Measurements from ENCODE around the gene FRMD4A. TPM values are rescaled to one million over a fixed set of nuclear protein-coding genes. Genes with fewer than 3 reads are reported as not detected.
A peak's percentile ranks its signal among the peaks of the same experiment; 100 is the strongest.

Gene FRMD4A
- polyA plus RNA-seq, 3 donors: 82.0 to 91.8 (median 86.9) TPM

DNA sequence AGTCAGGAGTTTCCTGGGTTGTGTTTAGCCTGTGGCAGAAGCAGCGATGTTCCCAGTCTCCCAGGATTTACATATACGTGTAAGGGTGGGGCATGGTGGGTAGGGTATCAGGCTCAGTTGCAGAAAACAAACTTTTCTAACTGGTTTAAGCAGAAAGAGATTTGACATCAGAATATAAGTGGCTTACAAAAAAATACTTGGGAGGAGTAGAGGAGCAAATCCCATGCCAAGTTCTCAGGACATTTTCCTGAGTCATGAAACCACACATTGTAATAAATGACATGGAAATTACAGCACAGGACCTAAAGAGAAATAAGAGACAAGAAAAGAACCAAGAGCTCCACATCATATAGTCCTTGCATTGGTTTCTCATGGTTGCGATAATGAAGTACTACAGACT, 26.2 kb upstream of the FRMD4A start:
- no peak for DNase-seq (ENCODE audit: extremely low read depth in 1 of 11, low read depth in 9 of 11, low spot score in 4 of 11)

DNA sequence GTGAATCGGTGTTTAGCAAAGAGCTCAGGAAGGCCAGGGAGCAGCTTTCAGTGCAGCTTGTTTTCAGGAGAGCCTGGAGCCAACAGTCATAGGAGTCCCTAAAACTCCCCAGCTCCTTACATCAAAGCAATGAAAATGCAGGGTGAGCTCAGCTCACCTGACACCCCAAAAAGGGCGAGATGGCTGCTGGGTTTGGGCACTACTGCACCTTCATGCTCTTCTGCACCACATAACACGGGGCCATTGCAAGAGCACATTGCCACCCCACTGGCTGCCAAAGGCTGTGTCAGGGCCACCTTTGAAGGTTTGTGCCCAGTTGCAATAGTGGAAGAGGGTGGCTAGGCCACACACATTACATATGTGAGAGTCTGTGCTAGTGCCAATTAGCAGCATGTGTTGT, 25.0 kb upstream of the FRMD4A start:
- DNase-seq (ENCODE audit: extremely low read depth in 1 of 11, low read depth in 9 of 11, low spot score in 4 of 11): no peak

DNA sequence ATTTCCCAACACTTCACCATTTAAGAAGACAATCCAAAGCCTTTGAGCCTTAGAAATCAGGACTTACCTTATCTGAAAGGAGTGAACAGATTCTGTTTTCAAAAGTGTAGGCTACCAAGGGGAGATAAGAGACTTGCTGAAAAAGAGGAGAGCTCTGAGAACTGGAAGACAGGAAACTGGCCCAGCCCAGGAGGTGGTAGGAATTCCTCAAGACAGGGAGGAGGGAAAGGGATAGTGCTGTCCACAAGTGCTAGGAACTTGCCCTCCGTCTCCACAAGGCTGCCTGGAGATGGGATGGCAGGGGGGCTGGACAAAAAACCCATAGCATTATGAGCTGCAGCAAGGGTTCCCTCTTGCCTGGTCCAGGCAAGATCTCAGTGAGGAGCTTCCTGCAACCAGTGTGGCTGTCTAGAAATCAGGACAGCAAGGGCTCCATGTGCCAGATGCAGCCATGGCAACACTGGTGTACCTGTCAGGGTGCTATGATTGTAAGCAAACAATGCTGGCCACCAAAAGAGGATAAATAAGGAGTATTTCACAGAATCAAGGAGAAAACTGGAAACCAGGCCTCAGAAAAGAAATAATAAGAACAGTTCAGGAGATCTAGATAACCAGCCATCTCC, 22.7 kb upstream of the FRMD4A start:
- no peak for DNase-seq (ENCODE audit: extremely low read depth in 1 of 11, low read depth in 9 of 11, low spot score in 4 of 11)

DNA sequence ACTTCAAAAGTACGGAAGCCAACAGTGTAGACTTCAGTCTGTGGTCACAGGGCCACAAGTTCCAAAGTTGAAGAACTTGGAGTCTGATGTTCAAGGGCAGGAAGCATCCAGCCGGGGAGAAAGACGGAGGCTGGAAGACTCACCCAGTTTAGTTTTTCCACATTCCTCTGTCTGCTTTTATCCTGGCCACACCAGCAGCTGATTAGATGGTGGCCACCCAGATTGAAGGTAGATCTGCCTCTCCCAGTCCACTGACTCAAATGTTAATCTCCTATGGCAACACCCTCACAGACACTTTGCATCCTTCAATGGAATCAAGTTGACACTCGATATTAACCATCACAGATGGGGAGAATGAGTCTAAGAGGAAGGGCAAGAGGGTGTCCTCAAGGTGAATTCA, 19.3 kb upstream of the FRMD4A start:
- DNase-seq (ENCODE audit: extremely low read depth in 1 of 11, low read depth in 9 of 11, low spot score in 4 of 11): no peak

DNA sequence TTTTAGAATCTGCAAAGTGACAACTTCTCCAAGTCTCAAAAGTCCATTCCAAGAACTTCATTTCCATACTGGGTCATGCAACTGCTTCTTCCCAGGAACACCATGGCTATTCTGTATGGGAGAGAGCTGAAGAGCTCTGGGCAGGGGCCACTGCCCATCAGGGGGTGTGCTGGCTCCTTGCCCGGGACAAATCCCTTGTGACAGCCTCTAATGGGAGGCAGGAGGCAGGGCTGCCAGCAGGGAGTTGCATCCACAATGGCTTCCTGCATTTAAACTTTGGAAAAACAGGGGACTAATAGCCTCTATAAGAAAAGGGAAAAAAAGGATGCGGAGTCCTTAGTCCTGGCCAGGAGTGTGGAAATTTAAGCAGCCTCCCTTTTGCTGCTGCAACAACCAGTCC, 18.4 kb upstream of the FRMD4A start:
- DNase-seq (ENCODE audit: extremely low read depth in 1 of 11, low read depth in 9 of 11, low spot score in 4 of 11): no peak

DNA sequence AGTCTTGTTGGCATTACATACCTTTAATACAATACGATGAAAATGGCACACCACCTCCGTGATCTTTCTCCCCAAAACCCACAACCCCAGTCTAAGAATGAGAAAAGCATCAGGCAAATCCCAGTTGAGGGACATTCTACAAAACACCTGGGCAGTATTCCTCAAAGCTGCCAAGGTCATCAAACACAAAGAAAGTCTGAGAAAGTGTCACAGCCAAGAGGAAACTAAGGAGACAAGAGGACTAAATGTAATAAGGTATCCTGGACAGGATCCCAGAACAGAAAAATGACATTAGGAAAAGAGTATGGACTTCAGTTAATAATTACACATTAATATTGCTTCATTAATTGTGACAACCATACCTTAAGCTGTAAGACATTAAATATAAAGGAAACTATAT, 14.5 kb upstream of the FRMD4A start:
- no peak for DNase-seq (ENCODE audit: extremely low read depth in 1 of 11, low read depth in 9 of 11, low spot score in 4 of 11)

DNA sequence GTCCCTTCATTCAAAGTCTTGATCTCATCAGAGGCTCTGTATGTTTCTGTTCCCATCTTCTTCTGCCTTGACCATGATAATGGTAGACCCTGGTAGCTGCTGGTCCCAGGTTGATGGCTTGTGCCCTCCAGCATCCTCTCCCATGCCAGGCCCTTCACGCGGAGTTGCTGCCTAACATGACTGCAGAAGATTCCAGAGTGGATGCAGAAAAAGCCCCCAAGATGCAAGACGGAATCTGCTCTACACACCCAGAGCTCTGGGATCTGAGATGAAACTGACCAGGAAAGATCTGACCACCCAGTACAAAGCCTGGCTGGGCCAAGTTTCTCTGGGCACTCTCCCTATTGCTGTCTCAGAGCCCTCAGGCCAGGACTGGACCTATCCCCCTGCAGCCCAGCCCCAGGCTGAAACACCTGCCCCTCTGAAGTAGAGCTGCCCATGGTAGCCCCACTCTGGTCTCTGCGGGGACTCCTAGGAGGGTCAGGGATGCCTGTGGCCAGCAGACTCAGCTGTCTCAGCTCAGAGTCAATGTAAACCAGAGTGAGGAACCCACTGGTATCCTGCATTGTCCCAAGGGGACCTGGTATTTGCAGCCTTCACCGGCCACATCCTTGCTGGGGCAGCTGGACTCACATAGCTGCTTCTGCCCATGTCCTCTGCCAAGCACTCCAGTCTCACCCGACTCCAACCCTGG, 9.5 kb upstream of the FRMD4A start:
- DNase-seq (ENCODE audit: extremely low read depth in 1 of 11, low read depth in 9 of 11, low spot score in 4 of 11): no peak

DNA sequence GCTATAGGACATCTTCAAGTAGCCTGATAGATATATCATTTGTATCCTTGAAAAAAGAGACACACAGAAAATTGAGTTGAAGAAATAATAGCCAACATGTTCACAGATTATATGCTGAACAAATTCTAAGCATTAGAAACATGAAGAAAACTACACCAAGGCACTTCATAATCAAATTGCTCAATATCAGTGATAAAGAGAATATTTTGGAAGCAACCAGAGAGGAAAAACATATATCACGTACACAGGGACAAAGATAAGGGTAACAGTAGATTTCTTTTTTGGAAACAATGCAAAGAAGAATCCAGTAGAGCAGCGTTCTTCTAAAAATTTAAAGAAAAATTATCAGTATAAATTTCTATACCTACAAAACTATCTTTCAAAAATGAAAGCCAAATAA, 6.0 kb upstream of the FRMD4A start:
- no peak for DNase-seq (ENCODE audit: extremely low read depth in 1 of 11, low read depth in 9 of 11, low spot score in 4 of 11)

DNA sequence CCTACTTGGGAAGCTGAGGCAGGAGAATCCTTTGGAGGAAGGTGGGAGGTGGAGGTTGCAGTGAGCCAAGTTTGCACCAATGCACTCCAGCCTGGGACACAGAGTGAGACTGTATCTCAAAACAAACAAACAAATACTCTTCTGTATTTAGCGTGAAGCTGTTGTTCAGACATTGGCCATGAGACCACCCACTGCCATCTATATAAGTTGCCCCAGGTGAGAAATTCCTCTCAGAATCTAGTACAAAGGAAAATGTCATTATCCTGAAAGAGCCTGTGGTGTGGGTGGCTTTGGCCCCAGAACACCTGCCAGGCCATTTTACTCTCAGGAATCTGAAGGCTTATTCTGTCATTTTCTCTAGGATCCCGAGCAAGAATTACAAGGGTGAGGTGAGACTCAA, 4.0 kb upstream of the FRMD4A start:
- DNase-seq (ENCODE audit: extremely low read depth in 1 of 11, low read depth in 9 of 11, low spot score in 4 of 11): no peak

DNA sequence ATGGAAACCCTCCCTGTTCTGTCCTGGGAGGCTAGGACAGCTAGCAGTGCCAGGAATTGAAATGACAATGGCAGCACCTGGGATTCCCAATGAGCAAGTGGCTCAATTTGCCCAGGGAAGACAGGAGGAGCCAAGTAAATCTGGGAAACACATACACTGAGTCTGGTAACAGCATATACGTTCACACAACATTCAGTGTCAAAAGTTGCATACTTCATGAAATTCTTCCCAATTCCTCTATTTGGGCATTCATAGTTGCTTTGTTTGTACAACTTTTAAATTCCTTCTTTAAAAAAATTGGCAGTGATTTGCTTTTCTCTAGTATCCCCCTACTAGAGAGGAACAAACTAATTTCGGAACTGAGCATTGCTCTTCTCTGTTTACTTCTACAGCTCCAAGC, 2.9 kb upstream of the FRMD4A start:
- no peak for DNase-seq (ENCODE audit: extremely low read depth in 1 of 11, low read depth in 9 of 11, low spot score in 4 of 11)

DNA sequence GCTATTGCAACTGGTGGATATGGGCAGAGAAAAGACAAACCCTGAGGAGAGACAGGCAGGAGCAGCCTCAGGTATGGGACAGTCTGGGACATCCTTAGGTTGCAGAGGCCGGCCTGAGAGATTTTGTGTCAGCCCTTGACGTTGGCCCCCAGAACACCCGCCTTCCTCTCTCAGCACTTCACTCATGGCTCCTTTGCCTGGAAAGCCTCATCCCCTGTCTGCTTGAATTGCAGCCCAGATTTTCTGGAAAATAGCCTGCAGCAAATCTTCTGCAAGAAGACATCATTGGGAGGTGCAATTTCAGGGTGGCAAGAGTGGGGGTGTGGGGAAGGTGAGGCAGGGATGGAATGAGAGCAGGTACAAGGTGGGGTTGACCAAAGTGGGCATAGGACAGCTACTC, 2.2 kb upstream of the FRMD4A start:
- no peak for DNase-seq (ENCODE audit: extremely low read depth in 1 of 11, low read depth in 9 of 11, low spot score in 4 of 11)

DNA sequence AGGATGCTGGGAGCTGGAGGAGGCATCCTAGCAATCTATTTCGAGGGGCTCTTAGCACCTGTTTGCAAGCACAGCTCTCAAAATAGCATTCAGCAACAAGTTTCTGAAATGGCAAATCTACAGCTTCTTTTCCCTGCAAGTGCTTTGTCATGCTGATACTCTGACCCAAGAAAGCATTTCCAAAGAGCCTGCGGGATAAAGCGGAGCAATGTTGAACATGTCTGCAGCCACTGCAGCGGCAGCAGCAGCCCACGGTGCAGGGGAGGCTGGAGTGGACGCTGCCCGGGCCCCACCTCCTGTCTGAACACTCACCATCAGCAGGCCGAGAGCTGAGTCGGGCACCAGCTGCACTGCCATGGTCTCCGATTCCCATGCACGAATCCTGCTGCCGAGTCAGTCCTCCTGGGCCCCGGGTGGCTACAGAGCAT, 964 bp downstream of the FRMD4A start:
- DNase-seq (ENCODE audit: extremely low read depth in 1 of 11, low read depth in 9 of 11, low spot score in 4 of 11): no peak

DNA sequence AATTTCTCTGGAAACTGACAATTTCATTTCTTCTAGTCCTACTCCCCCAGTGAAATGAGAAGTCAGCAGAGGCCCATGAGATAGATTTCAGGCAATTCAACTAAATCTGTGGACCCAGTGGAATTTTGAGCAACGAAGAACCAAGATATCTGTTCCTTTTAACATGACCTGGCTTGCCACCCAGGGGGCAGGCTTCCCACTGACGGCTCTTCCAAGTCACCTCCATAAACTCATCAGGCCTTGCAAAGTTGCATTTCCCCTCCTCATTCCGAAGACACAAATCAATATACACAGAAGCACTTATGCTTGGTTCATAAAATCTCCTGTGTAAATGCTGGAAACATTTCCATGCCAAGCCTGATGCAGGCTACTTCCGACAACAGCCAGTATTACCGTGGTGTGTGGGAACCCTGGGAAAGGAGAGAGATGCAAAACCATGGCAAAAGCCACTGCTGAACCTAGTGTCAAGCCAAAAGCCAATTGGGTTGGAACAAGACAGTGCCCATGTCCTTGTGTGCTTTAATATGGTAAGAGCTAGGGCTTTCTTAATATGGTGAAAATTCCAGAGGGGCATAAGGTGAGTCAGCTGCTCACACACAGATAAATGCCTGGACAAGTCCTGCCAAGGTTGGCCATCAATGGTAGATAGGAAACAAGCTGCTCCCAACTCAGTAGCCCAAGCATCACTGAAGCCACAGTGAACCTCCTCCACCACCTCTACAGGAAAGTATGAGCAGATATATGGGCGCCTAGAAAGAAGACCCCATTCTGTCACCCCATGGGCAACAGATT, 1.6 kb downstream of the FRMD4A start:
- DNase-seq (ENCODE audit: extremely low read depth in 1 of 11, low read depth in 9 of 11, low spot score in 4 of 11): no peak

DNA sequence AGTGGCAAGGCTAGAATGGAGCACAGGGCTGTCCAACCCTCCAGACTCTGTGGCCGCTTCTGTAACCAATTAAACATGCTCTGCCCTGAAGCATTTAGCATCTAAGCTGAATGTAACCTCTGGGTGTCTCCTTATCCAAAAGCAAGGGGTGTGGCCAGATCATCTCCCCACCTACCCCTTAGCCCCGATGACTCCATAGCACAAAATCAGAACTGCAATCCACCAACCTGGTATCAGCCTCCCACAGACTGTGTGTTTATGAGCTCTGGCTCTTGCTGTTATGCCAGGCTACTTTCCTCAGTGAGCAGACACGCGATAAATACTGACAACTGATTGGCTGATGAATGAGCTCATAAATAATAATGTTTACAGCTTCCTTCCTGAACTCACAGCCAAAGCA, 3.2 kb downstream of the FRMD4A start:
- DNase-seq (ENCODE audit: extremely low read depth in 1 of 11, low read depth in 9 of 11, low spot score in 4 of 11): no peak

DNA sequence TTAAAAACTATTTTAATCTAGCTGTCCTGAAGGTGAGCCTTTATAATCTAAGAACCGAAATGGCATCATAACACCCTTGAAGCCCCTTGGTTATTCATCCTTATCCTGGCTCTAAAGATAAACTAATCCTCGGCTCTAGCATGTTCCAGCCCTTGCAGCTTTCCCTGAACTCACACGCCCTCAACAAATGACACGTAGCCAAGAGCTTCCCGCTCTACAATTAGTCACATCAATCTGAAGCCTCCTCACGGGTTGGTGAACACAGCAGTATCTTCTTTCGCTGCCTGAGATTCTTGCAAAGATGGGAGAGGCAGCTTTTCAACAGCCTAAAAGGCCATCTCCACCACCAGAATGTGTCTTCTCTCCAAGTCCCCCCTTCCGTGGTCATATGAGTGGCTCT, 4.1 kb downstream of the FRMD4A start:
- DNase-seq (ENCODE audit: extremely low read depth in 1 of 11, low read depth in 9 of 11, low spot score in 4 of 11): peak in 1 of 11 donors; percentile 50

DNA sequence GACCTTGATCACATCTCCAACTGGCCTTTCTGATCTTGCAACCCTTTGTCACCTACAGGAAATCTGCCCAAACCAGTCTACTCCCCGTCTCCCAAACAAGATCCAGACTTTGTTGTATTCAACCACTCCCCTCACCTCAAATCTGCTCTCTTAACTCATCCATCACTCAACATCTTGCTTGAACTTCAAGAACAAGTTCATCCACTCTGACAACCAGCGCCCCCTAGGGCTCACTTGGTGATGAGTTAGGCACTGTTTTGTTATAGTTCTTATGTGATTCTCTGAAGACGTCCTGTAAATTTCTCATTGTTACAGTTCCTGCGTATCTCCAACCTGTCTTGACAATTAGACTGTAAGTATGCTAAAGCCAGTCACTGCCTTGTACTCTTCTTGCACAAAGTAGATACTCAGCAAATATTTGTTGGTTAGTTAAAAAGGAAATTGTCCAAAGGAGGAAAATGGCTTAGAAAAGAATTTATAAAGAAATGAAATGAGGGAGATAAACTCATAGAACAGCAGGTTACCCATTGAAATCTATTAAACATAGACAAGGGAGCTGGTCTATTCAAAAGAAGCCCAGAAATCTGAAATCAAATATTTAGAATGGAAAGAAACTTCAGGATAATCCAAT, 5.3 kb downstream of the FRMD4A start:
- DNase-seq (ENCODE audit: extremely low read depth in 1 of 11, low read depth in 9 of 11, low spot score in 4 of 11): no peak

DNA sequence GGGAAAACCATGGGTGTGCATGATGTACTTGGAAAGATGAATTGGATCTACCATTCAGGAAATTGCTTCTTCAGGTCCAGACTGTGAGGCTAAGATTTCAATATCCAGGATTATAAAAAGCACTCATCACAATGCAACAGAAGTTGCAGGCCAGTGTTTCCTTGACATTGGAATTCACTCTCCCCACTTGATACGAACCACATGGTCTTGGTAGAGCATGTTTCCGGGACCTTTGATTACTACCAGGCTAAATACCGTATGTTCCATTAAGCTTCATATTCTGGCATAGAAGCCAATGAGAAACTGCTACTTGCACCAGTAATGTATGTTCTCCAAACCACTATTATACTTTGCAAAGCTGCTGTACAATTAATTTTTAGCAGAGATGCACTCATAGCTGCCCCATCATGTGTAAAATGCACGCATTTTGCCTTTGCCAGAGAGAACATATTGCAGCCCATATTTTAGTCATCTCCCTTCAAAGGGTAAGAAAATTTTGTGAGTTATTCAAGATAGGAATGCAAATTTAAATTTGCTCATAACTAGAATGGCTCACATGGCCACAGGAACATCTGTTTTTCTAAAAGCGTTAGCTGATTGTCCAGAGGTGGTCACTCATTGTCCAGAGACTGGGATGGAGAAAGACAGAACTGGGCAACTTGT, 8.1 kb downstream of the FRMD4A start:
- no peak for DNase-seq (ENCODE audit: extremely low read depth in 1 of 11, low read depth in 9 of 11, low spot score in 4 of 11)

DNA sequence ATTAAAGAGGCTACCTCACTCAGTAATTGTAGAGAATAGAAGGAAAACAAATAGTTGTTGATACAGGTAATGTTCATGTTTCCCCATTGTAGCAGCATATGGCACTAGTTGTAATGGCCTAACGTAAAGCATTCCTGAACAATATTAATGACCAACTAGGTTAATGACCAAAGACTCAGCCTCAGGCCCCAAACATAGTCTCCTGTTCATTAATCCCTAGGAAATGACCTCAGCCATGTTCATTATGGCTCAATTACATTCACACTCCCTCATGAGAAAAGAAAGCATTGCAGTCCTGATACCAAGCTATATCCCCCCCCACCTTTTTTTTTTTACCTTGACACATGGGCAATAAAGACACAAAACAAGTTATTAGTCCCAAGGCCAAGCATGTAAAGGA, 12.7 kb downstream of the FRMD4A start:
- DNase-seq (ENCODE audit: extremely low read depth in 1 of 11, low read depth in 9 of 11, low spot score in 4 of 11): no peak

DNA sequence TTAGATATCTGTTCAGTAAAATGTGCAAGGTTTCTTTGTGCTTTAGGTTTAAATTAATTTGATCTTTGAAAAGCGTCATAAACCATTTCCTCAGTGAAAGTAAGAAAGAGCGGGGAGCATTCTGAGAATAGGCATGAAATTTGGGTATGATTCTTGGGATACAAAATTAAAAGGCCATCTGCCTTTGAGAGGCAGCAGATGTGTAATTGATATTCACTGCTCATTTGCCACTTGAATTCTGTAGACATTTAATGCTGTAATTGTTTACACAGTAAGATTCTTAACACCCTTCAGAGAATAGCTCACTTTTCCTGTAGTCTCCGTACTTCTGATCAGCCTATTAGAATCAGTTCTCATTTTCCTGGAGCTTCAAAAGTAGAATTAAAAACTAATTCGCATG, 18.7 kb downstream of the FRMD4A start:
- no peak for DNase-seq (ENCODE audit: extremely low read depth in 1 of 11, low read depth in 9 of 11, low spot score in 4 of 11)

All from renal cortex interstitium (tissue), 11 donors.